ENCODE data around the gene IQSEC3.

Gene IQSEC3

GRCh38 chr12:103169-103981 lies 36.8 kb downstream of the IQSEC3 start:
- Histone ChIP-seq H3K27me3 (ENCODE audit: control insufficient read depth in 1 of 2, insufficient read depth in 2 of 2, low read length in 2 of 2) (peaks cover 0 to 31% of the 10 kb centered on the region in 2 donors), H3K9ac (ENCODE audit: low read length) (no peak overlapping the region), H3K27ac (ENCODE audit: low read depth, low read length) (no peak overlapping the region), H3K4me3 (ENCODE audit: low read depth in 1 of 2, low read length in 2 of 2) (no peak overlapping the region), H3K4me1 (ENCODE audit: insufficient read depth, low read length) (no peaks in the 10 kb centered on the region), H3K36me3 (ENCODE audit: insufficient read depth, low read length) (no peaks in the 10 kb centered on the region), H3K9me3 (ENCODE audit: low read length) (no peaks in the 10 kb centered on the region)

- Histone ChIP-seq H3K9ac (ENCODE audit: low read length) (no peak overlapping the region), H3K4me3 (ENCODE audit: low read depth in 1 of 2, low read length in 2 of 2) (no peak overlapping the region), H3K4me1 (ENCODE audit: insufficient read depth, low read length) (no peaks in the 10 kb centered on the region), H3K27ac (ENCODE audit: low read depth, low read length) (no peak overlapping the region), H3K36me3 (ENCODE audit: insufficient read depth, low read length) (no peaks in the 10 kb centered on the region), H3K27me3 (ENCODE audit: control insufficient read depth in 1 of 2, insufficient read depth in 2 of 2, low read length in 2 of 2) (peaks cover 0 to 25% of the 10 kb centered on the region in 2 donors), H3K9me3 (ENCODE audit: low read length) (no peaks in the 10 kb centered on the region)
Measured at GRCh38 chr12:104551-105081, 38.0 kb downstream of the IQSEC3 start.

GRCh38 chr12:105696-106095 lies 39.1 kb downstream of the IQSEC3 start:
- Histone ChIP-seq H3K27ac (ENCODE audit: low read depth, low read length) (no peak overlapping the region), H3K4me1 (ENCODE audit: insufficient read depth, low read length) (no peaks in the 10 kb centered on the region), H3K9ac (ENCODE audit: low read length) (no peak overlapping the region), H3K36me3 (ENCODE audit: insufficient read depth, low read length) (no peaks in the 10 kb centered on the region), H3K27me3 (ENCODE audit: control insufficient read depth in 1 of 2, insufficient read depth in 2 of 2, low read length in 2 of 2) (peaks cover 0 to 25% of the 10 kb centered on the region in 2 donors), H3K4me3 (ENCODE audit: low read depth in 1 of 2, low read length in 2 of 2) (no peak overlapping the region), H3K9me3 (ENCODE audit: low read length) (no peaks in the 10 kb centered on the region)

GRCh38 chr12:106118-106591 lies 39.6 kb downstream of the IQSEC3 start:
- Histone ChIP-seq H3K27me3 (ENCODE audit: control insufficient read depth in 1 of 2, insufficient read depth in 2 of 2, low read length in 2 of 2) (peaks cover 0 to 21% of the 10 kb centered on the region in 2 donors), H3K4me3 (ENCODE audit: low read depth in 1 of 2, low read length in 2 of 2) (no peak overlapping the region), H3K36me3 (ENCODE audit: insufficient read depth, low read length) (no peaks in the 10 kb centered on the region), H3K9me3 (ENCODE audit: low read length) (no peaks in the 10 kb centered on the region), H3K9ac (ENCODE audit: low read length) (no peak overlapping the region), H3K27ac (ENCODE audit: low read depth, low read length) (no peak overlapping the region), H3K4me1 (ENCODE audit: insufficient read depth, low read length) (no peaks in the 10 kb centered on the region)

- H3K9ac ChIP-seq (ENCODE audit: low read length), result no peak overlapping the region
- H3K36me3 ChIP-seq (ENCODE audit: insufficient read depth, low read length), result no peaks in the 10 kb centered on the region
- H3K27me3 ChIP-seq (ENCODE audit: control insufficient read depth in 1 of 2, insufficient read depth in 2 of 2, low read length in 2 of 2), result peaks cover 0 to 10% of the 10 kb centered on the region in 2 donors
- no peak overlapping the region for H3K4me3 ChIP-seq (ENCODE audit: low read depth in 1 of 2, low read length in 2 of 2)
- H3K4me1 ChIP-seq (ENCODE audit: insufficient read depth, low read length), result no peaks in the 10 kb centered on the region
- H3K9me3 ChIP-seq (ENCODE audit: low read length), result no peaks in the 10 kb centered on the region
- H3K27ac ChIP-seq (ENCODE audit: low read depth, low read length), result no peak overlapping the region
Measured at GRCh38 chr12:108594-108993, 42.0 kb downstream of the IQSEC3 start.

- Histone ChIP-seq H3K9me3 (ENCODE audit: low read length) (no peaks in the 10 kb centered on the region), H3K27me3 (ENCODE audit: control insufficient read depth in 1 of 2, insufficient read depth in 2 of 2, low read length in 2 of 2) (peaks cover 0 to 8% of the 10 kb centered on the region in 2 donors), H3K9ac (ENCODE audit: low read length) (no peak overlapping the region), H3K4me1 (ENCODE audit: insufficient read depth, low read length) (no peaks in the 10 kb centered on the region), H3K4me3 (ENCODE audit: low read depth in 1 of 2, low read length in 2 of 2) (no peak overlapping the region), H3K36me3 (ENCODE audit: insufficient read depth, low read length) (no peaks in the 10 kb centered on the region), H3K27ac (ENCODE audit: low read depth, low read length) (no peak overlapping the region)
Measured at GRCh38 chr12:109446-109845, 42.9 kb downstream of the IQSEC3 start.

GRCh38 chr12:109872-110271 lies 43.3 kb downstream of the IQSEC3 start:
- H3K27me3 ChIP-seq (ENCODE audit: control insufficient read depth in 1 of 2, insufficient read depth in 2 of 2, low read length in 2 of 2), result peaks cover 0 to 4% of the 10 kb centered on the region in 2 donors
- H3K9me3 ChIP-seq (ENCODE audit: low read length), result no peaks in the 10 kb centered on the region
- H3K9ac ChIP-seq (ENCODE audit: low read length), result no peak overlapping the region
- no peak overlapping the region for H3K27ac ChIP-seq (ENCODE audit: low read depth, low read length)
- H3K4me3 ChIP-seq (ENCODE audit: low read depth in 1 of 2, low read length in 2 of 2), result no peak overlapping the region
- no peaks in the 10 kb centered on the region for H3K36me3 ChIP-seq (ENCODE audit: insufficient read depth, low read length)
- no peaks in the 10 kb centered on the region for H3K4me1 ChIP-seq (ENCODE audit: insufficient read depth, low read length)

GRCh38 chr12:111699-112493 lies 45.3 kb downstream of the IQSEC3 start:
- Histone ChIP-seq H3K4me3 (ENCODE audit: low read depth in 1 of 2, low read length in 2 of 2) (no peak overlapping the region), H3K27me3 (ENCODE audit: control insufficient read depth in 1 of 2, insufficient read depth in 2 of 2, low read length in 2 of 2) (no peaks in the 10 kb centered on the region), H3K27ac (ENCODE audit: low read depth, low read length) (no peak overlapping the region), H3K4me1 (ENCODE audit: insufficient read depth, low read length) (no peaks in the 10 kb centered on the region), H3K36me3 (ENCODE audit: insufficient read depth, low read length) (no peaks in the 10 kb centered on the region), H3K9ac (ENCODE audit: low read length) (no peak overlapping the region), H3K9me3 (ENCODE audit: low read length) (no peaks in the 10 kb centered on the region)

GRCh38 chr12:113347-113746 lies 46.8 kb downstream of the IQSEC3 start:
- Histone ChIP-seq H3K27me3 (ENCODE audit: control insufficient read depth in 1 of 2, insufficient read depth in 2 of 2, low read length in 2 of 2) (no peaks in the 10 kb centered on the region), H3K36me3 (ENCODE audit: insufficient read depth, low read length) (no peaks in the 10 kb centered on the region), H3K9ac (ENCODE audit: low read length) (no peak overlapping the region), H3K9me3 (ENCODE audit: low read length) (no peaks in the 10 kb centered on the region), H3K4me1 (ENCODE audit: insufficient read depth, low read length) (no peaks in the 10 kb centered on the region), H3K4me3 (ENCODE audit: low read depth in 1 of 2, low read length in 2 of 2) (no peak overlapping the region), H3K27ac (ENCODE audit: low read depth, low read length) (no peak overlapping the region)

- no peak overlapping the region for H3K4me3 ChIP-seq (ENCODE audit: low read depth in 1 of 2, low read length in 2 of 2)
- no peak overlapping the region for H3K9ac ChIP-seq (ENCODE audit: low read length)
- H3K27me3 ChIP-seq (ENCODE audit: control insufficient read depth in 1 of 2, insufficient read depth in 2 of 2, low read length in 2 of 2), result no peaks in the 10 kb centered on the region
- no peaks in the 10 kb centered on the region for H3K36me3 ChIP-seq (ENCODE audit: insufficient read depth, low read length)
- no peaks in the 10 kb centered on the region for H3K9me3 ChIP-seq (ENCODE audit: low read length)
- H3K4me1 ChIP-seq (ENCODE audit: insufficient read depth, low read length), result no peaks in the 10 kb centered on the region
- H3K27ac ChIP-seq (ENCODE audit: low read depth, low read length), result no peak overlapping the region
Measured at GRCh38 chr12:114626-115211, 48.2 kb downstream of the IQSEC3 start.

GRCh38 chr12:115518-115917 lies 49.0 kb downstream of the IQSEC3 start:
- Histone ChIP-seq H3K4me3 (ENCODE audit: low read depth in 1 of 2, low read length in 2 of 2) (no peak overlapping the region), H3K9me3 (ENCODE audit: low read length) (no peaks in the 10 kb centered on the region), H3K27me3 (ENCODE audit: control insufficient read depth in 1 of 2, insufficient read depth in 2 of 2, low read length in 2 of 2) (no peaks in the 10 kb centered on the region), H3K4me1 (ENCODE audit: insufficient read depth, low read length) (no peaks in the 10 kb centered on the region), H3K27ac (ENCODE audit: low read depth, low read length) (no peak overlapping the region), H3K36me3 (ENCODE audit: insufficient read depth, low read length) (no peaks in the 10 kb centered on the region), H3K9ac (ENCODE audit: low read length) (no peak overlapping the region)
